ENCODE data around the gene SLC22A3.
A peak's percentile ranks its signal among the peaks of the same experiment; 100 is the strongest.
"Not testable (repeated sequence)": the region's sequence is repeated elsewhere in the genome, so short reads cannot be mapped to it uniquely, and the experiment has no call there.

The SLC22A3 gene

DNA sequence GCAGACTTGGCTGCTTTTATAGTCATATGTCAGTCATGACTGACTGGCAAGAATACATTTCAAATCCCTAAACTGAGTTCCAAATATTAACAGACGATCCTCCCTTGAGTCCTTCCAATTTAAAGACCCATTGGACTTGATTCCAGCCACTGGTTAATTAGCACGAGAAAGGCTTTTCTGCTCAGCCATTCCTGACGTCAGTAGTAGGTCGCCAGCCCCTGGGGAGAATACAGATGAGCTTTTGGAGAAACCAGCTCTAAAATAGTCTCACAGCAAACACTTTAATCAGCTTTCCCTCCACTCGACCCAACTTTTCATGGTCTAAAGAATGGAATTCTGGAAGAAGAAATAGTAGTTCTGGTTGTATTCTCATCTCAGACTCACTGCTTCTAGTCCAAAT is 91.6 kb downstream of the SLC22A3 start:
- peak in 20 of 56 donors; percentile 1 to 57 (median 13) for DNase-seq

DNA sequence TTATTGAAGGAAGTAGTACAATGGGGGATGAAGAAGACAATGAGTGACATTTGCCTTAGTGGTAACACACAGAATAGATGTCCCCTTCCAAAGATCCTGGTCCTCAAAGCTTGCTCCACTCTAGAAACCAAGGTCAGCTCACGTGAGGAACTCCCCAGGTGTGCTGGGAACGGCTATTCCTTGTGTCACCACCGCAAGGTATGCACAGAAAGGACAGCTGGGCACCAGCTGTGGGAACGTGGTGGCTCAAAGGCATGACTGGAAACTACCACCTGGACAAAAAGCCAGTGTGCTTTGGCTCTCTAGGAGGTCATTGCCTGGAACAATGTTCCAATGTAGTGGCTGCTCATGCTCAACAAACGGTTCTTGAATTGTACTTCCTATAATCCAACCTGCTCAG is 94.0 kb downstream of the SLC22A3 start:
- DNase-seq: no peak

DNA sequence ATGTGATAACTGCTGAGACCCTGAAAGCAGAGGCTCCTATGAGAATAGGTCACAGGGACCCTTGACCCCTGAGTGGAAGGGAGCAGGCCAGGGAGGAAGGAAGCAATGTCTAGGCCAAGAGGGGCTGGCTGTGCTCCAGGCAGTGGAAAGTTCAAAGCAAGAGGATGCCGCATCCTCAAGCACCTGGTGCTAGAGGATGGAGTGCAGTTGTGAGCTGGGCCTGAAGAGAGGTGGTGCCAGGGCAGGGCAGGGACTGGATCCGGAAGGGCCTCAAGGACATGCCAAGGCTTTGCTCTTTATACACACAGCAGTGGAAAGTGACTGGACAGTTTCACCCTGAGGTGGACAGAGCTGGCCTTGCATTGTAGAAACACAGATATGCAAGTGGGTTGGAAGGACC is 97.0 kb downstream of the SLC22A3 start:
- DNase-seq: no peak

DNA sequence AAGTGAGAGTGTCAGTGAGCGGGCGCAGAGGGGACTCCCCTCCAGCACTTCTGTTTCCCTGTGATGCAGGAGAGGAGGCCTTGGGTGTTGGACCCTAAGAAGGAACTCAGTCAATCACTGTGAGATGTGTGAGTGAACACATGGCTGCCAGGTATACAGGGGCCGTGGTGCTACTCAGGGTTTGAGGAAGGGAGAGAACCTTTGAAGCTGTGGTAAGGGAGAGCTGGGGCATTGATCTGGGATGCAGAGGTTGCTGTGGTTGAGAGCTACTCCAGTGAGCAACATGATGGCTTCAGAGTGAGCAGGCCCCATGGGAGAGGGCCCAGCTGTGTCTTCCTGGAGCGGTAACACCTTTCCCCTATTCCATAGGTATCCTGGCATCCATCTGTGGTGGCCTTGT is 99.2 kb downstream of the SLC22A3 start:
- DNase-seq: no peak

DNA sequence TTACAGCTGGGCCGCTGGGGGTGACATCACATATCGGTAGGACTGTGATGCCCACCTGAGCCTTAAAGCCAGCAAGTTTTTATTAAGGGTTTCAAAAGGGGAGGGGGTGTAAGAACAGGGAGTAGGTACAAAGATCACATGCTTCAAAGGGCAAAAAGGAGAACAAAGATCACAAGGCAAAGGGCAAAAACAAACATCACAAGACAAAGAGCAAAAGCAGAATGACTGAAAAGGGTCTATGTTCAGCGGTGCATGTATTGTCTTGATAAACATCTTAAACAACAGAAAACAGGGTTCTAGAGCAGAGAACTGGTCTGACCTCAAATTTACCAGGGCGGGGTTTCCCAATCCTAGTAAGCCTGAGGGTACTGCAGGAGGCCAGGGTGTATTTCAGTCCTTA is 101.6 kb downstream of the SLC22A3 start:
- DNase-seq: not testable (repeated sequence)

DNA sequence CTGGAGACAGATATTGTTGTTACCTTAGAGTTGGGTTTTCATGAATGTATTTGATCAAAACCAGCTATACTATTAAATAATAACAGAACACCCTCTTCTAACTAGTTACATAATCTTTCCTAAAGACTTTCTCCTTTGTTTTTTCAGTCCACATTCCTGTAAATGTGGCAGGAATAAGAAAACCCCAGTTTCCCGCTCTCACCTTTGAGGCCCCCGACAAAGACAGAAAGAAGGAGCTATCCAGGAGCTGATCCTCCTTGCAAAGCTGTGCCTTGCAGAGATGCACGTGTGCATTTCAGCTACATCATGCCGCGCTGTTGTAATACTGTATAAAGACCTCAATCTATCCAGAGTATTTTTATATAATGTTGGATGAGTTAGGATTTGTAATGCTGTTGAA is 102.7 kb downstream of the SLC22A3 start:
- DNase-seq: no peak

DNA sequence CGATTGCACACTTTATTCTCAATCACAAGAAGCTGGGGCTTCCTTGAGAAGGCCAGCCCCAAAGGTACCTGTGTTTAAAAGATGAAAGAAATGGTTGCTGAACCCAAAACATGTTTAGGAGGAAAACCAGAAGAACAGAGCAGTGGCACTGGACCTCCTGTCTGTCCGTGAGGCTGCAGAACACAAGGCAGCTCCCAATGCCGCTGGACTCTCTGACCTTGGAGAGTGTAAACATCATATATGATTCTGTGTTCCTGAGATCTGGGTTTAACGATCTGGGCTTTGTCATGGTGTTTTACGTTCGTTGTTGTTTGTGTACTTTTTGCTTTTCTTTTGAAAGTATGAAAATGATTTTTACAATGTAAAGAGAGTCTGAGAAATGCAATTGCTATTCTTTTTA is 106.1 kb downstream of the SLC22A3 start:
- DNase-seq: no peak

DNA sequence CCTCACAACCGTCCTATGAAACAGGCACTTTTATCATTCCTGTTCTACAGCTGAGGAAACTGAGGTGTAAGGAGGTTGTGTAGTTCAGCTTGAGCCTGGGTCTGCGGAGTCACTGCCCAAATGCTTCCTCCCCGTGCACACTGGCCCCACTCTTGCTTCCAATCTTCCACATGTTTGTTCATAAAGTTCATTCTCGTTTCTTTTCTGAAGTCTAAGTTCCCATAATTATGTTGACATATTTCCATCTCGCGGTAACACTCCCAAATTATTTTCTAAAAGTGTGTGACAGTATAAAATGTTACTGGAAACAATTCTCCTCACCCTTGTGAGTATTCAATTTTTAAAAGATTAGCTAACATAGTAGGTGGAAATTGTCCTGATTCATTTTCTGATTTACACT is 106.9 kb downstream of the SLC22A3 start:
- no peak for DNase-seq

DNA sequence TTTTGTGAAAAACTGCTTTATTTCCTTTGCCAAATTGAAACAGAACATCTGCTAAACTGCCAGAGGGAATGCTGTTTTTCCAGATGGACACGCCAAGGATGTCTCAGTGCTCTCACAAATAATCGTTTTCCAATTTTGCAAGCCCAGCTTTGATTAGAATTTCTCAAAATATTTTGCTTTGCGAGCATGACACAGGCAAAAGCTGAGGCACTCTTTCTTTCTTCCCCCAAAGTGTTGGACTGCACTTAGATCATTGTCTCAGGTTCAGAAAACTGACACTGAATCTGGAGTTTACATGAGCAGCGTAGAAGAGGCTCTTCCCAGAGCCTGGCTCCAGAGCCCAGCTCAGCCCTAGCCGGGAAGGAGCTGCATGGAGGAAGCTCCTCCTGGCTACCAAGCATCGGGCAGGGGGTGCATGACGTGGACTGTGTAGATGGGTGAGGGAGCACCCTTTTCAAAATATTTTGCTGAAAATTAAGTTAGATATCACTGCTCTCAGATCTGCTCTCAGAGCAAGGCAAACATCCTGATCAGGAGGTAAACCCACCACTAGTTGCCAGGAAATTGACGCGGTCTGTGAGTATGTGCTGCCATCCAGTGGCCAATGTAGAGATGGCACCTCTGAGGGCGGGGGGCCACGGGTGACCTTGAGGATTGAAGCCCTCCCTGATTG is 107.5 kb downstream of the SLC22A3 start:
- peak in 51 of 56 donors; percentile 8 to 80 (median 40) for DNase-seq

DNA sequence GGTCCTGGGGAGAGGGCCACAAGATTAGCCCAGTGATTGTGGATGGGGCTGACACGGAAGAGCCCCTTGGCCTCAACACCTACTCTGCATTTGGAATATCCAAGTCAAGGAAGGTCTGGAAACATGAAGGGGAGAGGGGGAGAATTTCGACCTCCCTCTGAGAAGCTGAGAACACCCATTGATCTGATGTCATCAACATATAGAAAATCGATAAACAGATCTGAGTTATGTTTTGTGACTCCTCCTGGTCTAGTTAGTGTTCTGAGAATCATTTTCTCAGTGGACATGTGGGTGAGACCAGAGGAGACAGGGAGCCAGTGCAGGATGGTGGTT is 108.0 kb downstream of the SLC22A3 start:
- DNase-seq: no peak

DNA sequence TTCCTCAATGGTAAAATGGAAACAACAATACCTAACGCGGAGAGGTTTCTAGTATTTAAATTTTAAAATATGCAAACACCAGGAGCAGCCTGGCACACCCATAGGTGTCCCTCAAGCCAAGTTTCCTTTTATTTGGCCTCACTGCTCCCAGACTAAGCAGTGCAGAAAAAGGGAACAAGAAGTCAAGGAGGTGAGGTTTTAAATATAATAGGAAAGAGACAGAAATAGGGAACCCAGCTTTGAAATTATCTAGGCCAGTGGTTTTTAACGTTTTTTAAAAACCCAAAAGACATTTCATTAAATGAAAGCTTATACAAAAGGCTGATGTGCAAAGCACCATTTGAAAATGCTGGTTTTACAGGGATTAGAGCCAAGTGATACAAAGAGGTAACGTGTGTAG is 109.6 kb downstream of the SLC22A3 start:
- DNase-seq: no peak

DNA sequence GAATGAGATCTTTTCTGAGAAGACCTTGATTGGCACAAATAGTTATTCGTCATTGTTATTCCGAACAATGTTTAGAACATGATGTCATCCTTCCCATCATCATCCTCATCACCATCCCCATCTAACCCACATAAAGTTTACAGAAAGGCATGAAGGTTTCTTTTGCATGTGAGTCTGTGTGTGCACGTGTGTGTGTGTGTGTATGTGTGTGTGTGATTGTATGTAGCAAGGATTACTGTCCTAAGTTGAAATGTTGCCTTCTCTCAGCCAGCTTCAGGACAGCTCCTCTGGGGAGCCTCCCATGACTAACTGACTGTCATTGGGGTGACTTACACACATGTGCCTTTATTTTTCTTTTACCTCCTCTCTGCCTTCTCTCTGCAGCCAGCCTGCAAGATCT is 113.5 kb downstream of the SLC22A3 start:
- DNase-seq: no peak

DNA sequence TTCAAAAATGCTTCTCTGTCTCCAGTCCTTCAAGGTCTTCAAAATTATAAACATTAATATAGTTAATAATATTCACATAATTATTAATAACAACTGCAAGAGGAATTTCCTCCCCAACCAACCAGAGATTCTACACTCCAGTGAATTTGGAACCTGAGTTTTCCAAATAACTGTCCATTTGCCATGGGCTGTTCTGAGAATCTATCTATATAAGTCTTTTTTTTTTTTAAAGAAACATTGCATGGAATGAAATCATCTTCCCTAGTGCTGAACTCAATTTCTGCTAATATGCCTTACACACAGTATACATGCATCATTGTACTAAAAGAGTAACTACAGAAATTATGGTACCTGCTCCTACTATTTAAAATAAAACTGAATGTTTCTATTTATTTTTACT is 113.9 kb downstream of the SLC22A3 start:
- no peak for DNase-seq

DNA sequence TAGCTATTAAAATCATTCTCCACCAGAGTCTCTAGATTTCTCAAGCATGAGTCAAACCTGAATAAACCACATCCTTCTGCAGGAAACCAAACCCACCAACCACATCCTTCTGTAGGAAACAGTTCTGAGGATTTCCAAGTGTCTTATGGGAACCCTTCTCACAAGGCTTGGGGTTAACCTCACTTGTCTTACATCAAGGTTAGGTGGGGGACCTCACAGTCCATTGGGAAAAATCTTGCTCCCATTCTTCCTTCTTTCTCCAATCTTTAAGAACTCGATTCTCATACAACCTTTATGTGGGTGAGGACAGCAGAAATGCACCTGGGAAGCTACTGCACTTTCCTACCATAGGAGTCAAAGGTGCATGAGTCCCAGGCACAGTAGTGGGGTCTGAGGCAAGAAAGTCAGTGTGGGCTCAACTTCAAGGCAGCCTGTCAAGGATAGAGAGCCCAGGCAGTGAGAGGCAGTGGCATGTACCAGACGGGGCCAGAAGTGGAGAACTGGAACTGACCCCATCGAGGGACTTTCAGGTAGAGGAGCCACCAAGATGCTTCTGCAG is 114.5 kb downstream of the SLC22A3 start:
- DNase-seq: no peak

DNA sequence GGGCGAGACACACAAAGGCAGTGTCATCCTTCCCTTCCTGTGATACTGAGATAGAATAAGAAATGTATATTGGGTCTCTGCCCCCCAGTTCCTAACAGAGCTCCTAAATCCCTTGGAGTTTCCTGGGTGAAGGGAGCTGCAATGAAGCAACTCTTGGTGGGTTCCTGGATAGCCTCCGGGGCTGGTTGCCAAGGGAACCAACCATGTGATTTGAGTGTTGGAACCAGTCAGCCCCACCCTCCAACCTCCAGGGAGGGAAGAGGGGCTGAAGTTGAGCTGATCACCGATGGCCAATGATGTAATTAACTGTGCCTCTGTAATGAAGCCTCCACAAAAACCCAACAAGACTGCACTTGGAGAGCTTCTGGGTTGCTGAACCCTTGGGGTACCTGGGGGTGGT is 116.6 kb downstream of the SLC22A3 start:
- DNase-seq: no peak

DNA sequence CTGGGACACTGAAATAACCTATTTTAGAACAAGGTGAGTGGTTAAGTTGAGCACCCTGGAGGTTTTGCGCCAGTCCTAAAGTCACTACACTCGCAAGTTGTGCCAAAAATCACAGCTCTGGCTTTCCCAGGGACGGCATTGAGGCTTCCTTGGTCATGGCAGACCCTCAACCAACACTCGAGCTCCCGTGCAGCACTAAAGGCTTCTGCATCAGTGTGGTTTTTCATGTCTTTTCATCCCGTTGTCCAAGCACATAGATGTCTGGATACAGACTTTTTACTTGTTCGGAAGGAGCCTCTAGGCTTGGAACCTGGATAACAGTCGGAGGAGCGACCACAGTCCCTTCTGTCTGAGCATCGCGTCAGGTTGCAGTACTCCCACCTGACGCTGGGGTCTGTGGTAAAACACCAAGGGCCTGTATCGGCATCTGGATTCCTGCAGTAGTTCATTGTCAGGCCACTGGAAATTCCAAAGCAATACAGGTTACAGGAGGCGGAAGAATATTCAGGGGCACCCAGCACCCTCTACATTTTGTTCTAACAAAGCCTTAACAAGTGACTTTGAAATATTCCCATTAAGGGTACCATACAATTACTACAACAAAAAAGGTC is 119.2 kb downstream of the SLC22A3 start:
- DNase-seq: not testable (repeated sequence)

DNA sequence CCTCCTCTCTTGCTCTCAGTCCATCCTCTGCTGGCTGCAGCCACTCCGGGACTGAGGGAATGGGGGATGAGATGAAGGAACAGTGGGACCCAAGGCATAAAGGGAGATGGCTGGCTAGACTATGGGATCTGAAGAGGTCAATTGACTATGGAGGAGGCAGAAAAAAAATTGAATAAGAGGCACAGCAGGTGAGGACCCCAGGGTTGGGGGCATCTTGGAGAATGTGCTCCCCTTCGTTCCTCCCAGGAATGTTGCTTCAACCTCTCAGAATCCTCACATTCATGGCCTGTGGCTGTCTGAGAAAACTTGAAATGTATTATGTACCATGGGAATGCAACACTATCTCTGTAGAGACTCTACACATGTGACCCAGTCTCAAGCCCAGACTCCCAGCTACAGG is 121.0 kb downstream of the SLC22A3 start:
- no peak for DNase-seq

DNA sequence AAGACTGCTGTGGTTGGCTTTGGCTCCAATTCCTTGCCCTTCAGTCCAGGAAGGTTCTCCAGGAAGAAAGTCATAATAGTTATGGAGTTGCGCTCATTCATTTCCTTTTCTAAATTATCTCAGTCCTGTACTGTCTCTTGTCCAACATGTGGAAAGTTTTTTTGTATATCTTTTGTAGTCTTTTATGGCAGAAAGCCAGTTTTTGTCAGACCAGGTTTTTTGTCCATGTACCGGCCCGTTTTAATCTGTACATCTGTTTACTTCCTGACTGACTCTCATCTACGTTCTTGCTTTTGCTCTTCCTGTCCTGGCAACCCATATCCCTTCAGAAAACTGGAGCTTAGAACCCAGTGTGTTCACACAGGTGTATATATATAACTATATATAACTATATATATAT is 127.9 kb downstream of the SLC22A3 start:
- not testable (repeated sequence) for DNase-seq

DNA sequence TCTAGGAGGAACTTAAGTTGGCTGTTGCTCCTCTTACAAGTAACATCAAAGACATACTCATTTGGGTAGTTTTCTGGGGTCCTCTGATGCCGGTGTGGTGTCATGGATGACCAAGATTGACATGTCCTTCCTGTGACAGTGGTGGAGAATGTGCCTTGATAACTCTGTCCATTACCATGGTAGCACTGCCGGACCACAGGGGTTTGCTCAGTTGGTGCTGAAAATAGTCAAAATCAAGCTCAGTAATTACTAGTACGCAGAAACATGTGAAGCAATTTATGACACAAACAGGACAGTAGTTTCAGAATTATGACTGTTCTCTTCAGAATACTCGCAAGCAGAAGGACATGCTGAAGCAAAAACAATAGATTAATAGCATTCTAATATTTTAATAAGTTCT is 128.9 kb downstream of the SLC22A3 start:
- DNase-seq: not testable (repeated sequence)

DNA sequence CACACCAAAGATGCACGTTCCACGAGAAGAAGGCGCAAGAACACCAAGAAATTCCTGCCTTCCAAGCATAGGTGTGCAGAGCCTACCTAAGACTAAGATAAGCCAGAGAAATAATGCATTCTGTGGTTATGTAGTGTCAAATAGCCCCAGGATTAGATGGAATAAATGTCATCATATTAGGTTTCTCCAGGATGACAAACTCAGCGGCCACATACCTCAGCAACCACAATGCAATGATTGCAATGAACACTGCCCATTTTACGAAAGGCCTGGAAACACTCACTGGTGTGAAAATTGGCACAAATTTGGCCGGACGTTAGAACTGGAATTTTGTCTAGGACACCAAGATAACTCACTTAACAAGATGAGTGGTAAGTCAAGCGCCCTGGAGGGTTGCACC is 129.7 kb downstream of the SLC22A3 start:
- DNase-seq: no peak

DNA sequence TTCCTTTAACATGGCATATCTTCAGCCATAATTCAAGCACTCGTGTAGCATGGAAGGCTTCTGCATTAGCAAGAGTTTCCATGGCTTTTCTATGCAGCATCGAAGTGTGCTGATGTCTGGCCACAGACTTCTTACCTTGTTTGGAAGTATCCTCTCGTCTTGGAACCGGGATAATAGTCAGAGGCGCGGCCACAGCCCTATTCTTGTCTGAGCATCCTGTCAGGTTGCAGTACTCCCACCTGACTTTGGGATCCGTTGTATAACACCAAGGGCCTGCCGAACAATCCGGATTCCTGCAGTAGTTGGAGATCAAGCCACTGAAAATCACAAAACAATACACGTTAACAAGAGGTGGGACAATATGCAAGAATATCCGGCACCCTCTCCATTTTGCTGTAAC is 138.9 kb downstream of the SLC22A3 start:
- DNase-seq: no peak

DNA sequence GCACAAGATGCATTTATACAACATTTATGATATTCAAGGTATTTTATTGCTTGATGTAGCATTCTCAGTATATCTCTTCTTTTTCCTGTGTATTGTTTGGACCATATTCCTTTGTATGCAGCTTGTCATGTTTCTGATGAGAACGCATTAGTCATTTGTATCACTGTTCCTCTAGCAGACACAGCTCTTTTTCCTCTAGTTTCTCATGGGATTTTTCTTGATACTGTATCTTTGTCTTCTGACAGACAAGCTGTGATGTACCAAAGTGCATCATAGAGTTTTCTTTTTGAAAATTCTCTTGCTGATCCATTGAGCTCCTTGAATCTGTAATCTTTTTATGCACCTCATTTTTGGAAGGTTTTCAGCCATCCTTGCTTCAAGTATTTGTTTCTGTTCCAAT is 140.9 kb downstream of the SLC22A3 start:
- DNase-seq: no peak

DNA sequence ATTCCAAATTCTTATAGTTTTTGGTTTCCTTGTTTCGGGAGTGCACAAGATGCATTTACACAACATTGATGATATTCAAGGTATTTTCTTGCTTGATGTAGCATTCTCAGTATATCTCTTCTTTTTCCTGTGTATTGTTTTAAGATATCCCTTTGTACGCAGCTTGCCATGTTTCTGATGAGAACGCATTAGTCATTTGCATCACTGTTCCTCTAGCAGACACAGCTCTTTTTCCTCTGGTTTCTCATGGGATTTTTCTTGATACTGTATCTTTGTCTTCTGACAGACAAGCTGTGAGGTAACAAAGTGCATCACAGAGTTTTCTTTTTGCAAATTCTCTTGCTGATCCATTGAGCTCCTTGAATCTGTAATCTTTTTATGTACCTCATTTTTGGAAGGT is 146.4 kb downstream of the SLC22A3 start:
- DNase-seq: no peak
